Testis (tissue), 3 donors: ENCODE results near the gene CTNNA1. TPM values are rescaled to one million over a fixed set of nuclear protein-coding genes. Genes with fewer than 3 reads are reported as not detected.

ENCODE experiments used
- DNase-seq: peaks from one replicate; pipeline ENCODE4 v3.0.0-alpha.2; 2019
- H3K27ac ChIP-seq, 2 donors: fragments of 200-600 bp; sonication (generic); one replicate each; pipeline ENCODE4 v1.5.1; 2019
- H3K27me3 ChIP-seq: fragments of 200-600 bp; sonication (generic); one replicate; pipeline ENCODE4 v1.5.1; 2019
- H3K36me3 ChIP-seq: fragments of 200-600 bp; sonication (generic); one replicate; pipeline ENCODE4 v1.5.1; 2017; ENCODE audit warnings: low read depth; ENCODE audit errors: missing control alignments
- H3K4me1 ChIP-seq: fragments of 200-600 bp; sonication (generic); one replicate; pipeline ENCODE4 v1.5.1; 2019
- H3K4me3 ChIP-seq, 2 donors: fragments of 200-600 bp; sonication (generic); one replicate each; pipeline ENCODE4 v1.5.1; 2017 to 2019
- H3K9me3 ChIP-seq: fragments of 200-600 bp; sonication (generic); one replicate; pipeline ENCODE4 v1.5.1; 2017
- CTCF ChIP-seq, 3 experiments: fragments of 450-650 bp in 2 of 3; fragments of 200-600 bp in 1 of 3; sonication (generic) in 1 of 3; IDR thresholded peaks; one replicate each; pipeline ENCODE4 v1.5.1; 2016 to 2019; ENCODE audit warnings: antibody characterized with exemption in 3 of 3, mild to moderate bottlenecking in 2 of 3, moderate library complexity in 1 of 3
- POLR2A ChIP-seq: fragments of 450-650 bp; IDR thresholded peaks from one replicate; pipeline ENCODE4 v1.6.1; 2017; ENCODE audit warnings: antibody characterized with exemption, mild to moderate bottlenecking, moderate library complexity
- WGBS, 2 donors: methylation state at CpG; one replicate each; pipeline ENCODE4 v1.1.5; 2018; 5-methylcytosine and 5-hydroxymethylcytosine counted together
- intact Hi-C: fragments of 100-400 bp; cut with DNase I; formaldehyde crosslinking; loops from one replicate; pipeline ENCODE4 v1.15.1; 2023; ENCODE audit warnings: low total_unique reads
- polyA plus RNA-seq: library from polyadenylated mRNA; stranded (reverse); fragments of 350-450 nt; fragmentation: Illumina TruSeq; extraction: RNeasy Lipid Tissue Mini Kit (QIAGEN cat#74804); gene quantifications from one replicate; pipeline ENCODE4 v1.2.3, GENCODE V29; 2014; ENCODE audit warnings: low read depth, low replicate concordance; ENCODE audit not compliant: insufficient read depth
- total RNA-seq, 2 donors: library from RNA; depleted of rRNA; stranded (reverse); fragments of >200 nt; gene quantifications; one replicate each; pipeline ENCODE4 v1.2.3, GENCODE V29; 2016

Gene CTNNA1
- total and polyA plus RNA-seq, 3 donors from 2014 or later: 107 to 154 (median 135) TPM

GRCh38 chr5:138978581-138978980 lies 225.4 kb downstream of the CTNNA1 start:
- DNase-seq: no peak
- Histone ChIP-seq H3K36me3 (no peaks in the 10 kb centered on the region), H3K27ac (no peak overlapping the region), H3K4me1 (peaks cover 9% of the 10 kb centered on the region), H3K9me3 (no peaks in the 10 kb centered on the region), H3K4me3 (no peak overlapping the region), H3K27me3 (no peaks in the 10 kb centered on the region)
- TF ChIP-seq POLR2A (no peak), CTCF (IDR thresholded peaks at IDR 0.05) (no peak)
- whole genome bisulfite sequencing, 2 donors: 89 to 91% methylated on average over 1 of the region's 1 CpG
- intact Hi-C loops: no loop called here

- WGBS, 2 donors: 88 to 97% methylated on average over 5 of the region's 5 CpGs
- Histone ChIP-seq H3K4me1 (no peaks in the 10 kb centered on the region), H3K4me3 (no peak overlapping the region), H3K36me3 (no peaks in the 10 kb centered on the region), H3K27ac (no peak overlapping the region), H3K9me3 (no peaks in the 10 kb centered on the region), H3K27me3 (no peaks in the 10 kb centered on the region)
- TF ChIP-seq POLR2A: no peak
- no peak for TF ChIP-seq CTCF (IDR thresholded peaks at IDR 0.05)
- no peak for DNase-seq
- intact Hi-C loops: no loop called here
These were observed 226.6 kb downstream of the CTNNA1 start for GRCh38 chr5:138979684-138980280.

GRCh38 chr5:138980441-138980840 lies 227.2 kb downstream of the CTNNA1 start:
- H3K27ac ChIP-seq: no peak overlapping the region
- no peaks in the 10 kb centered on the region for H3K9me3 ChIP-seq
- no peak for TF ChIP-seq POLR2A
- no peak for TF ChIP-seq CTCF (IDR thresholded peaks at IDR 0.05)
- H3K36me3 ChIP-seq: no peaks in the 10 kb centered on the region
- no peak overlapping the region for H3K4me3 ChIP-seq
- no peak for DNase-seq
- no peaks in the 10 kb centered on the region for H3K4me1 ChIP-seq
- no peaks in the 10 kb centered on the region for H3K27me3 ChIP-seq
- intact Hi-C loops: no loop called here

- no peak for DNase-seq
- H3K27ac ChIP-seq: no peak overlapping the region
These were observed 227.9 kb downstream of the CTNNA1 start for GRCh38 chr5:138981131-138981530.

More at GRCh38 chr5:138981131-138981530, 227.9 kb downstream of the CTNNA1 start:
- Histone ChIP-seq H3K27me3 (no peaks in the 10 kb centered on the region), H3K9me3 (no peaks in the 10 kb centered on the region), H3K36me3 (no peaks in the 10 kb centered on the region), H3K4me1 (no peaks in the 10 kb centered on the region), H3K4me3 (no peak overlapping the region)
- no peak for TF ChIP-seq CTCF (IDR thresholded peaks at IDR 0.05)
- TF ChIP-seq POLR2A: no peak
- 97% methylated on average over 3 of the region's 3 CpGs for WGBS, 2 donors
- intact Hi-C loops: no loop called here
